Mammary epithelial cell (primary cell): ENCODE results near the gene MAPK4.

Experiments used
- EZH2 ChIP-seq: IDR thresholded peaks from 2 replicates; pipeline ENCODE4 v1.6.1; 2012; ENCODE audit warnings: low read length, inconsistent platforms, borderline replicate concordance
- TF ChIP-seq, protein P1 (sequence below), 2 donors: IDR thresholded peaks in 1 of 2; conservative IDR thresholded peaks in 1 of 2; 2 replicates each; pipeline ENCODE4 v1.5.1; 2011 to 2012; ENCODE audit warnings: inconsistent platforms in 2 of 2, low read length in 2 of 2, mild to moderate bottlenecking in 2 of 2, control low read depth in 1 of 2, low read depth in 1 of 2; ENCODE audit not compliant: insufficient read depth in 1 of 2; ENCODE audit errors: extremely low read depth in 1 of 2

DNA sequence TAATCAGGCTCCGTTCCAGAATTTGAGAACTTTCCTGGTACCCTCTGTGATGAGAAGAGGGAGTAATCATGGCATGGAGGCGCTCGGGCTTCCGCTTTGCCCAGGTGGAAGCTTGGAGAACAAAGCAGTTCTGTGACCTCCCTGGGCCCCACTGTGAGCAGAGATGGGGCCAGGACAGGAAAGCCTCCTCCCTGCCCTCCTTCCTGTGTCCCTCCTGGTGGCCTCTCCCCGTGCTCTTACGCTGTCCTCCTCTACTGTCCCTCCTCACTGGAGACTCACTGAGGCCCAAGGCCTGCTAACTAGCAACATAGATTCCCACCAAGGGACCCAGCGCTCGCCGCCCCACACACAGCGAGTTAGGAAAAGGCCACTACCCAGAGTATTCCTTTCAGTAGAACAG lies 119.8 kb downstream of the MAPK4 start:
- TF ChIP-seq, protein P1, sequence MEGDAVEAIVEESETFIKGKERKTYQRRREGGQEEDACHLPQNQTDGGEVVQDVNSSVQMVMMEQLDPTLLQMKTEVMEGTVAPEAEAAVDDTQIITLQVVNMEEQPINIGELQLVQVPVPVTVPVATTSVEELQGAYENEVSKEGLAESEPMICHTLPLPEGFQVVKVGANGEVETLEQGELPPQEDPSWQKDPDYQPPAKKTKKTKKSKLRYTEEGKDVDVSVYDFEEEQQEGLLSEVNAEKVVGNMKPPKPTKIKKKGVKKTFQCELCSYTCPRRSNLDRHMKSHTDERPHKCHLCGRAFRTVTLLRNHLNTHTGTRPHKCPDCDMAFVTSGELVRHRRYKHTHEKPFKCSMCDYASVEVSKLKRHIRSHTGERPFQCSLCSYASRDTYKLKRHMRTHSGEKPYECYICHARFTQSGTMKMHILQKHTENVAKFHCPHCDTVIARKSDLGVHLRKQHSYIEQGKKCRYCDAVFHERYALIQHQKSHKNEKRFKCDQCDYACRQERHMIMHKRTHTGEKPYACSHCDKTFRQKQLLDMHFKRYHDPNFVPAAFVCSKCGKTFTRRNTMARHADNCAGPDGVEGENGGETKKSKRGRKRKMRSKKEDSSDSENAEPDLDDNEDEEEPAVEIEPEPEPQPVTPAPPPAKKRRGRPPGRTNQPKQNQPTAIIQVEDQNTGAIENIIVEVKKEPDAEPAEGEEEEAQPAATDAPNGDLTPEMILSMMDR (conservative IDR thresholded peaks at IDR 0.05 in 1 of 2, IDR thresholded peaks at IDR 0.05 in 1 of 2; ENCODE audit: extremely low read depth in 1 of 2, insufficient read depth in 1 of 2, low read depth in 1 of 2, low read length in 2 of 2): no peak
- no peak for TF ChIP-seq EZH2
